ENCODE results near the gene COL7A1.

COL7A1 gene

DNA sequence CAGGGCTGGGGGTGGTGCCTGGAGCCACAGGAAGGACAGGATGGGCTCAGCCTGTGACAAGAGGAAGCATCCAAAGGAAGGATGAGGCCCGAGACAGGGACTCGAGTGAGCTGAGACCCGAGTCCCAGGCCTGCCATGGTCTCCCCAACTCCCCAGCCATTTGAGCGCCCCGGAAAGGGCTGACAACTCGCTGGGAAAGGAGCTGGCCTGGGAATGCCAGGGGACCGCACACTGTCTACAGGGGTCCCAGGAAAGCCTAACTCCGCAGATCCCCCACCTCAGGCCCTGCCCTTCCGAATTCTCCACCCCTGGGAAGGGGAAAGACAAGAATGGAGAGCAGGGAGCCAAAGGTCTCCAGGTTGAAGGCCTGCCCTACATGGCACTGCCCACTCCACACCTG is 70.2 kb downstream of the COL7A1 start:
- no peaks in the 10 kb centered on the region for H3K27me3 ChIP-seq (ENCODE audit: control insufficient read depth, insufficient read depth, low read length, poor library complexity, severe bottlenecking)
- WGBS, 2 experiments, result 95 to 97% methylated on average over 9 of the region's 9 CpGs
- H3K27ac ChIP-seq (ENCODE audit: insufficient read depth, low read depth, low read length, poor library complexity, severe bottlenecking), result no peak overlapping the region
- H3K9me3 ChIP-seq (ENCODE audit: control insufficient read depth, low read length), result no peaks in the 10 kb centered on the region
- H3K4me3 ChIP-seq (ENCODE audit: insufficient read depth, low read depth, low read length), result no peak overlapping the region
- H3K36me3 ChIP-seq (ENCODE audit: control insufficient read depth, insufficient read depth, low read length), result peaks cover 7% of the 10 kb centered on the region
- H3K4me1 ChIP-seq (ENCODE audit: control insufficient read depth, insufficient read depth, low read length), result no peaks in the 10 kb centered on the region

DNA sequence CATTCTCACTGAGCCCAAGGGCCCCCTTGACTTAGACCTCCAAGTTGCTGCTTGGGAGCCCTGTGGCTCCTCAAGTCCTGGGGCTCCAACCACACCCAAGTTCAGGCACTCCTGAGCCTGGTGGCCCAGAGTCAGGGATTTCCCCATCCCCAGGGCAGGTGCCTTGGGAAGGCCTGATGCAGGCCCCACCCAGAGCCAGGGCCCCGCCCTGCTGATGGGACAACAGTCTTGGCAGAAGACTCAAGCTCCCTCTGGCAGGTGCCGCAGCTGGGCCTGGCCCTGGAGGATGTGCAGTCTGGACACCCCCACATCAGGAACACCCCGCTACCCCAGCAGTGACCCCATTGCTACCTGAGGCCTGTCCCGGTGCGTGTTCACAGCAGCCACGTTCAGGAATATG is 73.5 kb downstream of the COL7A1 start:
- Histone ChIP-seq H3K36me3 (ENCODE audit: control insufficient read depth, insufficient read depth, low read length) (no peaks in the 10 kb centered on the region), H3K4me1 (ENCODE audit: control insufficient read depth, insufficient read depth, low read length) (no peaks in the 10 kb centered on the region), H3K27ac (ENCODE audit: insufficient read depth, low read depth, low read length, poor library complexity, severe bottlenecking) (no peak overlapping the region), H3K9me3 (ENCODE audit: control insufficient read depth, low read length) (no peaks in the 10 kb centered on the region), H3K27me3 (ENCODE audit: control insufficient read depth, insufficient read depth, low read length, poor library complexity, severe bottlenecking) (no peaks in the 10 kb centered on the region), H3K4me3 (ENCODE audit: insufficient read depth, low read depth, low read length) (no peak overlapping the region)
- 94 to 95% methylated on average over 6 of the region's 6 CpGs for WGBS, 2 experiments

DNA sequence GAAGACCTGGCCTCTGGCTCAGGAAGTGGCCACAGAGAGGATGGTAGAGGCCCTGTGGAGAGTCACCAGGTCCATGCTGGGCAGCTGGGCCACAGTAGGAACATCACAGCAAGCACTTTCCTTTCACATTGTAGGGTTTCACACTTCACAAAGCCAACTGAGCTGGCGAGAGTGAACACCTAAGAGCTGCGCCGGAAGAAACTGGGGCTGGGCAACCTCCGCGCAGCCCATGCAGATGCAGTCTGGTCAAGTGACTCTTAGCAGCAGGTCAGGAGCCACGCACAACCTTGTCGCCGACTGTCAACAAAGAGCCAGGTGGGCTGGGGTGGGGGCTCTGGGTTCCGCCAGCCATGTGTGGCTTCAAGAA is 75.9 kb downstream of the COL7A1 start:
- 96 to 97% methylated on average over 9 of the region's 9 CpGs for WGBS, 2 experiments
- H3K36me3 ChIP-seq (ENCODE audit: control insufficient read depth, insufficient read depth, low read length), result no peaks in the 10 kb centered on the region
- no peak overlapping the region for H3K27ac ChIP-seq (ENCODE audit: insufficient read depth, low read depth, low read length, poor library complexity, severe bottlenecking)
- H3K27me3 ChIP-seq (ENCODE audit: control insufficient read depth, insufficient read depth, low read length, poor library complexity, severe bottlenecking), result no peaks in the 10 kb centered on the region
- no peaks in the 10 kb centered on the region for H3K9me3 ChIP-seq (ENCODE audit: control insufficient read depth, low read length)
- no peak overlapping the region for H3K4me3 ChIP-seq (ENCODE audit: insufficient read depth, low read depth, low read length)
- no peaks in the 10 kb centered on the region for H3K4me1 ChIP-seq (ENCODE audit: control insufficient read depth, insufficient read depth, low read length)

DNA sequence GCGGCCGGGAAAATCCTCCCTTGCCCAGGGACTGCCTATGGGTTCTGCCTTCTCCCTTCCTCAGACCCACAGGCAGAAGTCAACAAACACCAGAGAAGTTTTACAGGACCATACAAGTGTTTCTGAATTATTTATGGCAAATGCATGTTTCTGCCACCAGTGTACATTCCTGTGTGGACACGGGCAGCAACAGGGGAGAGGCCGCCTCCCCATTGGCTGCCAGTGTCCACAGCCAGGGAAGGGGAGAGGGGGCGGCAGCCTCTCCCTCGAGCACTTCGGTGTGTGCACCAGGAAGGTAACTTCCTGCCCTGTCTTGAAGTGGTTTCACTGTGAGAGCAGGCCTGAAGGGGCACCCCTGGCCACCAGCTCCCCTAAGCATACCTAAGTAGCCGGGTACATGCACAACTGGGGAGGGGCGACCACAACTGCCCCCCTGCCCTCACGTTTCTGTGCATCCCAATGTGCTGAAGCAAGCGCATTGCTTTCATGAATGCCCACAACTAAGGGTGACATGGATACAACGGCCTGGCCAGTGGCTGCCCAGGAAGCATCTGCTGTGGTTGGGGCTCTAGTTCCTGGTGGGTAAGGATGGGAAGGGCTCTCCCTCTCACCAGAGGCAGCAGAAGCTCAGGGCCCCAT is 76.4 kb downstream of the COL7A1 start:
- H3K36me3 ChIP-seq (ENCODE audit: control insufficient read depth, insufficient read depth, low read length), result no peaks in the 10 kb centered on the region
- no peaks in the 10 kb centered on the region for H3K9me3 ChIP-seq (ENCODE audit: control insufficient read depth, low read length)
- no peaks in the 10 kb centered on the region for H3K4me1 ChIP-seq (ENCODE audit: control insufficient read depth, insufficient read depth, low read length)
- no peak overlapping the region for H3K4me3 ChIP-seq (ENCODE audit: insufficient read depth, low read depth, low read length)
- WGBS, 2 experiments, result 89 to 90% methylated on average over 12 of the region's 12 CpGs
- no peak overlapping the region for H3K27ac ChIP-seq (ENCODE audit: insufficient read depth, low read depth, low read length, poor library complexity, severe bottlenecking)
- H3K27me3 ChIP-seq (ENCODE audit: control insufficient read depth, insufficient read depth, low read length, poor library complexity, severe bottlenecking), result no peaks in the 10 kb centered on the region

DNA sequence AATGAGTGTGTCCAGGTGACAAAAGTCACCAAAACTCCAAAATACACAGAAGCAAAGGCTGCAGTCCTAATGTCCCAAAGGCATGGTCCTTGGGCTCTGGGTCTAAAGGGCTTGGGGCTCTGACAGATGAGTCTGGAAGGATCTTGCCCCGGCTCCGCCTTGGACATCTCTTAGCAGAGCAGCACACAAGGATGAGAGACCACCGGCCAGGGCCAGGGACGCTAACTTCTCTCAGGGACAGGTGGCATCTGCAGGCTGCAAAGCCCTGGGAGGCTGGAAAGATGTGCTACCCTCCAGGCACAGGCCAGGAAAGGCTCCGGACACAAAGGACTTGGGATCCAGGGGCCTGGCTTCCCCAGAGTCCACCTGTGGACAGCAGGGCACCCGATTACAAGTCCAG is 77.1 kb downstream of the COL7A1 start:
- no peaks in the 10 kb centered on the region for H3K36me3 ChIP-seq (ENCODE audit: control insufficient read depth, insufficient read depth, low read length)
- H3K4me1 ChIP-seq (ENCODE audit: control insufficient read depth, insufficient read depth, low read length), result no peaks in the 10 kb centered on the region
- H3K9me3 ChIP-seq (ENCODE audit: control insufficient read depth, low read length), result no peaks in the 10 kb centered on the region
- no peak overlapping the region for H3K27ac ChIP-seq (ENCODE audit: insufficient read depth, low read depth, low read length, poor library complexity, severe bottlenecking)
- no peak overlapping the region for H3K4me3 ChIP-seq (ENCODE audit: insufficient read depth, low read depth, low read length)
- 95 to 96% methylated on average over 6 of the region's 6 CpGs for WGBS, 2 experiments
- H3K27me3 ChIP-seq (ENCODE audit: control insufficient read depth, insufficient read depth, low read length, poor library complexity, severe bottlenecking), result no peaks in the 10 kb centered on the region

DNA sequence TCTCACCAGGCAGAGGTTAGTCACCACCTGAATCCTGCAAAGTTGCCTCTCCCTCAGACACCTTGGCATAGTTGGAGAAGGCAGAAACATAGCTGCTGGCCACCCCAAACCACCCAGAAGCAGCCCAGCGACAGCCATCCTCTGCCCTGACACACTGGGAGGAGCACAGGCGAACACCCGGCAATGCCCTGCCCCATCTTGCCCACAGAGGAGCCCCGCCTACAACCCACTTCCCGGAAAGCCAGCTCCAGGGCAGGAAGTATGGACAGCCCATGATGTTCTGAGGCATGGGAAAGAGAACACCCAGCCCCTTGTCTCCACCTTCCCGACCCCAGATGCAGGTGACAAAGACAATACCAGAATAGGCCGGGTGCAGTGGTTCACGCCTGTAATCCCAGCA is 78.6 kb downstream of the COL7A1 start:
- no peak overlapping the region for H3K27ac ChIP-seq (ENCODE audit: insufficient read depth, low read depth, low read length, poor library complexity, severe bottlenecking)
- 83 to 91% methylated on average over 8 of the region's 8 CpGs for WGBS, 2 experiments
- H3K36me3 ChIP-seq (ENCODE audit: control insufficient read depth, insufficient read depth, low read length), result no peaks in the 10 kb centered on the region
- no peaks in the 10 kb centered on the region for H3K9me3 ChIP-seq (ENCODE audit: control insufficient read depth, low read length)
- H3K4me1 ChIP-seq (ENCODE audit: control insufficient read depth, insufficient read depth, low read length), result no peaks in the 10 kb centered on the region
- no peak overlapping the region for H3K4me3 ChIP-seq (ENCODE audit: insufficient read depth, low read depth, low read length)
- no peaks in the 10 kb centered on the region for H3K27me3 ChIP-seq (ENCODE audit: control insufficient read depth, insufficient read depth, low read length, poor library complexity, severe bottlenecking)

DNA sequence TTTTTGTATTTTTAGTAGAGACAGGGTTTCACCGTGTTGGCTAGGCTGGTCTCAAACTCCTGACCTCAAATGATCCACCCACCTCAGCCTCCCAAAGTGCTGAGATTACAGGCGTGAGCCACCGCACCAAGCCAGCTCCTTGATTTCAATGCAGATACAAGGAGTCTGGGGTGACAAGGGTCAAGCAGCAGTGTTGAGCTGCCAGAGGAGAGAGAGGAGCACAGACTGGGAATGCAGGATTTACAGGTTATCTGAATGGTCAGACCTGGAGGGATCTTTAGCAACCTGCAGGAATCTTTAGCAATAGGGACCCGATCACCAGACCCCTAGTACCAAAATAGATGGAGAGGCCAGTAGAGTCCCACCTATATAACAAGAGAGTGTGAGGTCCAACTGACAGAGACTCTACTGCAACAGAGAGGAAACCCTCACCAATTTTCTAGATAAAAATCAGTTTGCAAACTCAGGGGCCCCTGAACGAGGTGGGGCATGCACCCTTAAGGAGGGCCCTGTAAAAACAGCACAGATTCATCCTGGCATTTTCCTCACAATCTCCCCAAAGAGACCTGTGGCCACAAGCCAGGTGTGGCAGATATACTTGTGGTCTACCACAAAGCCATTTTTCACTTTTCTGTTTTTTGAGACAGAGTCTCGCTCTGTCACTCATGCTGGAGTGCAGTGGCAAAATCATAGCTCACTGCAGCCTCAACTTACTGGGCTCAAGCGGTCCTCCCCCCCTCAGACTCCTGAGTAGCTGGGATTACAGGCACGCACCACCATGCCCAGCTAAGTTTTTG is 80.5 kb downstream of the COL7A1 start:
- WGBS, 2 experiments, result 91 to 94% methylated on average over 8 of the region's 8 CpGs
- H3K9me3 ChIP-seq (ENCODE audit: control insufficient read depth, low read length), result no peaks in the 10 kb centered on the region
- no peaks in the 10 kb centered on the region for H3K36me3 ChIP-seq (ENCODE audit: control insufficient read depth, insufficient read depth, low read length)
- no peak overlapping the region for H3K27ac ChIP-seq (ENCODE audit: insufficient read depth, low read depth, low read length, poor library complexity, severe bottlenecking)
- no peaks in the 10 kb centered on the region for H3K4me1 ChIP-seq (ENCODE audit: control insufficient read depth, insufficient read depth, low read length)
- no peak overlapping the region for H3K4me3 ChIP-seq (ENCODE audit: insufficient read depth, low read depth, low read length)
- no peaks in the 10 kb centered on the region for H3K27me3 ChIP-seq (ENCODE audit: control insufficient read depth, insufficient read depth, low read length, poor library complexity, severe bottlenecking)
